BLaER1 (cell line): ENCODE data around the gene SMPD3.
A peak's percentile ranks its signal among the peaks of the same experiment; 100 is the strongest.

ENCODE experiments used
- H3K27ac ChIP-seq: shearing (Covaris generic); formaldehyde crosslinking; 2 replicates; pipeline ENCODE4 v1.8.1; 2022
- H3K27me3 ChIP-seq: shearing (Covaris generic); formaldehyde crosslinking; 2 replicates; pipeline ENCODE4 v1.8.1; 2022
- H3K36me3 ChIP-seq: shearing (Covaris generic); formaldehyde crosslinking; 2 replicates; pipeline ENCODE4 v1.8.1; 2022
- H3K4me1 ChIP-seq: shearing (Covaris generic); formaldehyde crosslinking; 2 replicates; pipeline ENCODE4 v1.8.1; 2022
- H3K4me2 ChIP-seq: shearing (Covaris generic); formaldehyde crosslinking; 2 replicates; pipeline ENCODE4 v1.8.1; 2022
- H3K4me3 ChIP-seq: shearing (Covaris generic); formaldehyde crosslinking; 2 replicates; pipeline ENCODE4 v1.8.1; 2022
- H3K9ac ChIP-seq: shearing (Covaris generic); formaldehyde crosslinking; 2 replicates; pipeline ENCODE4 v1.8.1; 2022
- H3K9me3 ChIP-seq: shearing (Covaris generic); formaldehyde crosslinking; 2 replicates; pipeline ENCODE4 v1.8.1; 2022
- H4K20me1 ChIP-seq: shearing (Covaris generic); formaldehyde crosslinking; 2 replicates; pipeline ENCODE4 v1.8.1; 2022
- Cebpa-rat ChIP-seq: shearing (Covaris generic); IDR thresholded peaks from 2 replicates; pipeline ENCODE4 v1.8.1; 2022

The SMPD3 gene

DNA sequence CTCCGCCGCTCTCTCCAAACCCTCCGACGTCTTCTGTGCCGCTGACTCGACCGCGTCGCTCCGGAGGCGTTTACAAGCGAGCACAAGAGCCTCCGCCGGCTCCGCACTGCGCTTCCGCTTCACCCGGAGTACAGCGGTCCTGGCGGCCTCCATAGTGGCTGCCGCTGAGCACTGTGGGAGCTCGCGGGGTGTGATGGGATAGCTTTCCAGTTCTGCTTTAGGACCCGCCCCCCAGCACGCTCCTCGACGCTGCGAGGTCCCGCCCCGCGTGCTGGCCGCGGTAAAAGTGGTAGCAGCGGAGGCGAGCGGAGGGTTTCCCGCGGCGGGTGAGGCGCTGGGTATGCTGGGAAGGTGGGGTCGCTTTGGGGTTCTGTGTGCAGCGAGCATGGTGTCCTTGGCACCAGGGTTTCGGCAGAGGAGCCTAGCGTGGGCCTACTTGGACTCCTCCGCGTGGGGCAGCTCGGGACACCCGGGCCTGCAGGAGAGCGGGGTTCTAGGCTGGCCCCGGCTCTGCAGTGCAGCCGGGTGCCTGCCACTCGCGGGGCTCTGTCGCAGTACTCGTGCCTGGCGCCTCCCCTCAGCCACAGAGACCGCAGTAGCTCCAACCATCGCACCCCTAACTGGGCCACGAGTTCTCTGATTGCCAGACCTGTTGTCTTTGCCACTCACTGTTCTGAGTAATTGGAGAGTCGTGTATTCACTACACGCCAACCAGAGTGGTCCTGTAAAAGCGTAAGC, 137.4 kb downstream of the SMPD3 start, which contains the start of the genes PRMT7 and SLC7A6OS:
PRMT7 (plus strand) TSS at position 246 of the 738 bp plus-strand sequence. CDS start 4,961 bp downstream, outside the sequence.
SLC7A6OS (minus strand) TSS at position 173 of the 738 bp plus-strand sequence; CDS start at position 153, 20 bp downstream.
- H3K4me3 ChIP-seq: peak within 1 kb of the TSS; percentile 86
- H3K9me3 ChIP-seq: no peaks in the 10 kb centered on the region
- H3K4me1 ChIP-seq: peaks cover 39% of the 10 kb centered on the region
- peak within 1 kb of the TSS; percentile 83 for H3K27ac ChIP-seq
- no peaks in the 10 kb centered on the region for H3K27me3 ChIP-seq
- H3K9ac ChIP-seq: peak within 1 kb of the TSS; percentile 88
- H4K20me1 ChIP-seq: peaks cover 24% of the 10 kb centered on the region; the same call in 1 of the 2 replicates
- H3K4me2 ChIP-seq: peak within 1 kb of the TSS; percentile 95
- peaks cover 74% of the 10 kb centered on the region for H3K36me3 ChIP-seq
- no peak for TF ChIP-seq Cebpa-rat

DNA sequence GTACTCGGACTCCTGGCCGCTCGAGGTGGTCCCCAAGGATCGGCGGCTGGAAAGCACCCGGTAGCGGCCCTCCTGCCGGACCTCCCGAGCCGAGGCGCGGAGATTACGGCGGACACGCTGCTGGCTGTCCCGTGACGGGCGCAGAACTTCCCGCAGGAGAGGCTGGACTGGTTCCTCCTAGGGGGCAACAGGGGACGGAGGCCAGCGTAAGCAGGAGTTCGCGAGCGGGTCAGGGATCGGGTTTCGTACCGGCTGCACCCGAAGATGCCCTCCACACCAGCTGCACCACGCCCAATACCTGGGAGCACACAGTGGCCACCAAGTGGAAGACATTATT, 137.9 kb downstream of the SMPD3 start:
- TF ChIP-seq Cebpa-rat: no peak
- Histone ChIP-seq H3K4me3 (peak overlapping the region; percentile 86), H3K4me1 (peaks cover 39% of the 10 kb centered on the region), H4K20me1 (peaks cover 30% of the 10 kb centered on the region; the same call in 1 of the 2 replicates), H3K4me2 (peak overlapping the region; percentile 95), H3K27ac (peak overlapping the region; percentile 83), H3K27me3 (no peaks in the 10 kb centered on the region), H3K36me3 (peaks cover 74% of the 10 kb centered on the region), H3K9ac (peak overlapping the region; percentile 88), H3K9me3 (no peaks in the 10 kb centered on the region)

DNA sequence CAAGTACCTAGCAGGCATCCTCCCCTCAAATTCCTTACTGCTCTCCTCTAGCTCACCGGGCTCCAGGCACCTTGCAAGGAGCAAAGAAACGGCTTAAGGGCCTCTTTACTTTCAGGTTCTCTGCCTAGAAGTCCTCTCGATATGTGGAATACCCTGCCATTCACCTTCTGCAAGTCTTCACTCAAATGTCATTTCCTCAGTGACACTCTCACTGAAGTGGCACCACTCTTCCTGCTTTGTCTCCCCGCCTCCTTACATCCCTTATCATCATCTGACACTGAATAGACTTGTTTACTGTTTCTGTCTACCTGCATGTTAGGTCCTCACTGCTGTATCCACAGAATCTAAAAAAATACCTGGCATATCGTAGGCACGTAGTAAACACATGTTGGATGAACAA, 138.5 kb downstream of the SMPD3 start:
- Histone ChIP-seq H3K9me3 (no peaks in the 10 kb centered on the region), H3K27me3 (no peaks in the 10 kb centered on the region), H3K27ac (peak overlapping the region; percentile 83), H3K4me3 (peak overlapping the region; percentile 86), H3K4me1 (peaks cover 39% of the 10 kb centered on the region), H3K9ac (peak overlapping the region; percentile 88), H3K4me2 (peak overlapping the region; percentile 95), H3K36me3 (peaks cover 74% of the 10 kb centered on the region), H4K20me1 (peaks cover 36% of the 10 kb centered on the region; the same call in 1 of the 2 replicates)
- TF ChIP-seq Cebpa-rat: no peak
